EL (cell line): ENCODE results near the gene XYLB.
"Not testable (repeated sequence)": the region's sequence is repeated elsewhere in the genome, so short reads cannot be mapped to it uniquely, and the experiment has no call there.

Source experiments
- DNase-seq: peaks from one replicate; pipeline ENCODE4 v3.0.0-alpha.2; 2016

XYLB gene

GRCh38 chr3:38401246-38401962, 54.8 kb downstream of the XYLB start:
- DNase-seq: no peak

DNA sequence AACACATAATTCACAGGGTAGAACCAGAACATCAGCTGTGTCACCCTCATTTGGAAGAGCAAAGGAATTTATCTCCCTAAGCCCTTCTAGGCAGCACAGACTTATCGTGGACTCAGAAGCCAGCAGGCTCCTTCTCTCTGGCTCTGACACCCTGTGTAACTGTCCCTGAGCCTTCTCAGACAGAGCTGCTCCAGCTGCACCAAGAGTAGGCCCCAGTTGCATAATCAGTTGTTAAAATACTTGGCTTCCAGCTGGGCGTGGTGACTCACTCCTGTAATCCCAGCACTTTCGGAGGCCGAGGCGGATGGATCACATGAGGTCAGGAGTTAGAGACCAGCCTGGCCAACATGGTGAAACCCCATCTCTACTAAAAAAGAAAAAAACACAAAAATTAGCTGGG, 57.7 kb downstream of the XYLB start:
- peak; percentile 79 for DNase-seq

- DNase-seq: no peak
These were observed 65.0 kb downstream of the XYLB start for GRCh38 chr3:38411591-38411990.

GRCh38 chr3:38420758-38421157, 74.2 kb downstream of the XYLB start:
- not testable (repeated sequence) for DNase-seq

- DNase-seq: no peak
These were observed 75.2 kb downstream of the XYLB start for GRCh38 chr3:38421679-38422336.

DNA sequence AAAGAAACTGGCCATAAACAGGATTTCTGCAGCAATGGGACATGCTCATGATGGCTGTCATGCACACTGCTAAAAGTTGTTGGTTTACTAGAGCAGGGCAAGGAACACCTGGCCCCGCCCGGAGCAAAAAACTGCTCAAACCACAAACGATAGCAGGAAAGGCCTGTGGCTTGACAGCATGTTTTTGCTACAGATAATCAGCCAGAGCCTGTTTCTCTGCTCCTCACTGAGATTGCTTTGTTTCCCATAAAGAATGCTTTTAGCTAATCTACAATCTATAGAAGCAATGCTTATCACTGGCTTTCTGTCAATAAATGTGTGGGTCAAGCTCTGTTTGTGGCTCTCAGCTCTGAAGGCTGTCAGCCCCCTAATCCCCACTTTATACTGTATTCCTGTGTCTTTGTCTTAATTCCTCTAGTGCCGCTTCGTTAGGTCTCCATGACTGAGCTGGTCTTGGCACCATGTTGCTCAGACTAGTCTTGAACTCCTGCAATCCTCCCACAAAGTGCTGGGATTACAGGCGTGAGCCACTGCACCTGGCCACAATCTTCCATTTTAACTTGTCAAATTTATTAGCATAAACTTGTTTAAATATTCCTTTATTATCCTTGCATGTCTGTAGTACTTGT, 80.3 kb downstream of the XYLB start:
- DNase-seq: not testable (repeated sequence)

DNA sequence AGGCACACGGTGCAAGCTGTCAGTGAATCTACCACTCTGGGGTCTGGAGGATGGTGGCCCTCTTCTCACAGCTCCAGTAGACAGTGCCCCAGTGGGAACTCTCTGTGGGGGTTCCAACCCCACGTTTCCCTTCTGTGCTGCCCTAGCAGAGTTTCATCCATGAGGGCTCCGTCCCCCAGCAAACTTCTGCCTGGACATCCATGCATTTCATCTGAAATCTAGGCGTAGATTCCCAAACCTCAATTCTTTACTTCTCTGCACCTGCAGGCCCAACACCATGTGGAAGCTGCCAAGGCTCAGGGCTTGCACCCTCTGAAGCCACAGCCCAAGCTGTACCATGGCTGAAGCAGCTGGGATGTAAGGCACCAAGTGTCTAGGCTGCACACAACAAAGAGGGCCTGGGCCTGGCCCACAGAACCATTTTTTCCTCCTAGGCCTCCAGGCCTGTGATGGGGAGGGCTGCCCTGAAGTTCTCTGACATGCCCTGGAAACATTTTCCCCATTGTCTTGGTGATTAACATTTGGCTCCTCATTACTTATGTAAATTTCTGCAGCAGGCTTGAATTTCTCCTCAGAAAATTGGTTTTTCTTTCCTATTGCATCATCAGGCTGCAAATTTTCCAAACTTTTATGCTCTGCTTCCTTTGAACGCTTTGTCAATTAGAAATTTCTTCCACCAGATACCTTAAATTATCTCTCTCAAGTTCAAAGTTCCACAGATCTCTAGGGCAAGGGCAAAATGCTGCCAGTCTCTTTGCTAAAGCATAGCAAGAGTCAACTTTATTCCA, 86.5 kb downstream of the XYLB start:
- not testable (repeated sequence) for DNase-seq

DNA sequence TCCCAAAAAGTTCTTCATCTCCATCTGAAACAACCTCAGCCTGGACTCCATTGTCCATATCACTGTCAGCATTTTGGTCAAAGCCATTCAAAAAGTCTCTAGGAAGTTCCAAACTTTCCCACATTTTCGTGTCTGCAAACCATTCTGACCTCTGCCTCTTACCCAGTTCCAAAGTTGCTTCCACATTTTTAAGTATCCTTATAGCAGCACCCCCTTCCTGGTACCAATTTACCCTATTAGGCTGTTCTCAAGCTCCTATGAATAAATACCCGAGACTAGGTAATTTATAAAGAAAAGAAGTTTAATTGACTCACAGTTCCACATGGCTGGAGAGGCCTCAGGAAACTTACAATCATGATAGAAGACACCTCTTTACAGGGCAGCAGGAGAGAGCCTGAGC, 87.1 kb downstream of the XYLB start:
- DNase-seq: not testable (repeated sequence)

DNA sequence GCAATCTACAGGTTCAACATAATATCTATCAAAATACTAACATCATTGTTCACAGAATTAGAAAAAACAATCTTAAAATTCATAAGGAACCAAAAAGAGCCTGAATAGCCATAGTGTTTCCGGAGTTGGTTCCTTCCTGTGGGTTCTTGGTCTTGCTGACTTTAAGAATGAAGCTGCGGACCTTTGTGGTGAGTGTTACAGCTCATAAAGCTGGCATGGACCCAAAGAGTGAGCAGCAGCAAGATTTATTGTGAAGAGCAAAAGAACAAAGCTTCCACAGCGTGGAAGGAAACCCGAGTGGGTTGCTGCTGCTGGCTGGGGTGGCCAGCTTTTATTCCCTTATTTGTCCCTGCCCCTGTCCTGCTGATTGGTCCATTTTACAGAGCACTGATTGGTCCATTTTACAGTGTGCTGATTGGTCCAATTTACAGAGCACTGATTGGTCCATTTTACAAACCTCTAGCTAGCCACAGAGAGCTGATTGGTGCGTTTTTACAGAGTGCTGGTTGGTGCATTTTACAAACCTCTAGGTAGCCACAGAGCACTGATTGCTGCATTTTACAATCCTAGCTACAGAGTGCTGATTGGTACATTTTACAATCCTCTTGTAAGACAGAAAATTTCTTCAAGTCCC, 92.0 kb downstream of the XYLB start:
- DNase-seq: peak; percentile 34

GRCh38 chr3:38443205-38443604, 96.6 kb downstream of the XYLB start:
- not testable (repeated sequence) for DNase-seq

GRCh38 chr3:38446085-38446686, 99.6 kb downstream of the XYLB start:
- no peak for DNase-seq

DNA sequence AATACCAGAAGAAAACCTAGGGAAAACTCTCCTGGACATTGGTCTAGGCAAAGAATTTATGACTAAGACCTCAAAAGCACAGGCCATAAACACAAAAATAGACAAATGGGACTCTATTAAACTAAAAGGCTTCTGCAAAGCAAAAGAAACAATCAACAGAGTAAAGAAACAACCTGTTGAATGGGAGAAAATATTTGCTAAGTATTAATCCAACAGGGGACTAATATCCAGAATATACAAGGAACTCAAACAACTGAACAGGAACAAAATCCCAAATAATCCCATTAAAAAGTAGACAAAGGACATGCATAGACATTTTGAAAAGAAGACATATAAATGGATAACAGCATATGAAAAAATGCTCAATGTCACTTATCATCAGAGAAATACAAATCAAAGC, 100.2 kb downstream of the XYLB start:
- no peak for DNase-seq

GRCh38 chr3:38450853-38451252, 104.3 kb downstream of the XYLB start:
- DNase-seq: no peak

GRCh38 chr3:38453075-38453912, 106.7 kb downstream of the XYLB start, which contains the start of gene ACVR2B:
TSS of gene ACVR2B (plus strand) at chr3:38453890. CDS start at chr3:38454323, 433 bp downstream.
- DNase-seq: peak; percentile 79

DNA sequence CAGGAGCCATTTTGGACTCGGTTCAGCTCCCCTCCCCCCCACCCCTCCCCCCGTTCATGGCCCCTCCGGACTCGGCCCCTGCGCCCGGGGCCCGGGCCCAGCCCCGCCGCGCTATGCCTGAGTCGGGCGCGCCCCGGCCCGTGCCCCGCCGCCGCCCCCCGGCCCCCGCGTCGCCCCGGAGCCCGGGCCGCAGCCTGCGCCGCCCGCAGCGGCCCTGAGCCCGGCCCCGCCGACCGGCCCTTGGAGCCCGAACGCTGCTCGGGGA, 107.3 kb downstream of the XYLB start:
- no peak for DNase-seq

DNA sequence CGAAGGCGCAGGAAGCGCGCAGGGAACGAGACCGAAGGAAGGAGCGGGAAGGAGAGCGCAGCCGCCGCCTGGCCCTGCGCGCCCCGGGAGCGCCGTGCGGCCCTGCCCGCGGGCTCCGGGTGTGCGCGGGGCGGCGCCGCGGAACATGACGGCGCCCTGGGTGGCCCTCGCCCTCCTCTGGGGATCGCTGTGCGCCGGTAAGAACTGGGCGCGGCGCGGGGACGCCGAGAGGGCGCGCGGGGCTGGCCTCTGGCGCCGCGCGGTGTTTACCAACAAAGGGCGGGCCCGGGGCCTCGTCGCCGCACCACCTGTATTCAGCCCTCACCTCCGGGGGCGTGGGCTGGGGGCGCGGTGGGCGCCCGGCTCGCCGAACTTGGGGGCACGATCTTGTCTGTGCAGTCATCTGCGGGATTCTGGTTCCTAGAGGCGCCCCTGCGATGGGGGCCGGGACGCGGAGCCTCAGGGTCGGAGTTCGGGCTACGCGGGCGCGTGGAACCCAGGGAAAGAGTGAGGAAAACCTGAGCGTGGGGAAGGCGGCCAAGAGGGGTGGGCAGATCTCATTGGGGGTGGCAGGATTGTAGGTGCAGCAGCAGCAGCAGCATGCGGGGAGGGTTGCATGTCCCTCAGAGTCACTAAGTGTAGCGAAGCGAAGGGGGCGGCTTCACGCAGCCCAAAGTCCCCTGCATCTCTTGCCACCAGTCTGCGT, 107.7 kb downstream of the XYLB start:
- DNase-seq: peak; percentile 34

DNA sequence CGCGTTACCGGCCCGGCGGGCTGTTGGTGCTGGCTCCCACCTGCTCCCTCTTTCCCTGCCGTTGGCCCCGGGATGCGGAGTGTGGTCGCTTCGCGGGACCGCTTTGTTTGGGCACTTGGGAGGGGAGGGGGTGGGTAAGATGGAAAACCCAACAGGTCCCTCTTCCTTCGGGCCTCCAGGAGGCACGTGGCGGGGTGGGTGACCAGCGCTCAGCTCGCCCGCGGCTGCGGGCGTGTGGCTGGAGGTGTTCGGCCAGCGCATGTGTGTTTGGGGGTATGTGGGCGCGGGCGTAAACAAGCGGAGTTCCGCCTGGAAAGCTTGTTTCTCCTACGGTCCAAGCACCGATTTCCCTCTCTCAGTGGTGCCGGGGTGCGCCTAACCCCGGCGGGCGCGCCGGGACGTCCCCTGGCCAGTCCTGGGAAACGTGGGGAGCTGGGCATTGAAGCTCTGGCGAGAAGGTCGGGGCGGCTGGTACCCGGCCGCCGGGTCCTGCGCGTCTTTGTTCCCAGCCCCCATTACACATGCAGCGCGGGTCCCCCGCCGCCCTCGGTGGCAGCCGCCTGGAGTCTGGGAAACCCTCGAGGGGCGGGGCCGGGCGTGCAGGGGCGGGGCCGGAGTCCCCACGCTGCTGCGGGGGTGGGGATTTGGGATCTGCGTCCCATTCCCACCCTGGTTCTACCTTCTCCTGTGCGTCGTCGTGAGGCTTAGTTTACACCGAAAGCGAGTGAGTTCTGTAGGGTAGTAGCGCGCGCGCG, 108.5 kb downstream of the XYLB start:
- peak; percentile 65 for DNase-seq

- no peak for DNase-seq
These were observed 109.2 kb downstream of the XYLB start for GRCh38 chr3:38455639-38456430.
